ENCODE measurements around the gene TBL1XR1. TPM values are rescaled to one million over a fixed set of nuclear protein-coding genes. Genes with fewer than 3 reads are reported as not detected.
A peak's percentile ranks its signal among the peaks of the same experiment; 100 is the strongest.

Gene TBL1XR1
- total RNA-seq, 1 experiment from 2014 or later, result 175 TPM

- no peak overlapping the region for H3T11ph ChIP-seq (ENCODE audit: low read length)
- H3K27ac ChIP-seq (ENCODE audit: insufficient read length, low read depth, low read length), result no peak overlapping the region
- no peak overlapping the region for H3K56ac ChIP-seq (ENCODE audit: insufficient read length, low read depth, low read length)
- H3K4me1 Mint-ChIP-seq, result peaks cover 52 to 53% of the 10 kb centered on the region in 2 experiments
- TF ChIP-seq CTCF (conservative IDR thresholded peaks at IDR 0.05), result no peak
- H3K4me2 ChIP-seq (ENCODE audit: insufficient read depth, insufficient read length, low read length), result no peak overlapping the region
- H2AK5ac ChIP-seq (ENCODE audit: insufficient read length, low read length), result no peak overlapping the region
- H4K8ac ChIP-seq (replicated peaks; ENCODE audit: insufficient read length, low read depth, low read length), result no peak overlapping the region
- H3K4me3 Mint-ChIP-seq, result no peak overlapping the region
- no peak overlapping the region for H4K5ac ChIP-seq (ENCODE audit: insufficient read length, low read depth, low read length)
- no peak overlapping the region for H2BK15ac ChIP-seq (ENCODE audit: low read depth, low read length)
- H3K4me1 ChIP-seq (ENCODE audit: insufficient read depth, low read length), result peaks cover 5% of the 10 kb centered on the region; the same call in 1 of the 2 replicates
- H3K14ac ChIP-seq (ENCODE audit: insufficient read depth, low read length), result no peak overlapping the region
- no peak overlapping the region for H4K91ac ChIP-seq (ENCODE audit: insufficient read length, low read depth, low read length)
- H2BK20ac ChIP-seq (ENCODE audit: low read depth, low read length, poor library complexity, severe bottlenecking), result no peak overlapping the region
- H3K23me2 ChIP-seq (ENCODE audit: insufficient read length, low read depth, low read length, poor library complexity, severe bottlenecking), result no peaks in the 10 kb centered on the region
- H4K20me1 ChIP-seq (ENCODE audit: control insufficient read depth, insufficient read depth, insufficient read length), result no peaks in the 10 kb centered on the region
- peaks cover 86% of the 10 kb centered on the region; the same call in 1 of the 2 replicates for H3K79me2 ChIP-seq (ENCODE audit: insufficient read depth, low read length)
- no peaks in the 10 kb centered on the region for H3K27me3 Mint-ChIP-seq (ENCODE audit: low read depth)
- H3K27ac Mint-ChIP-seq, result peak overlapping the region in 1 of 3 experiments; percentile 28; a peak in 1 of 7 replicates
- H2AFZ ChIP-seq (ENCODE audit: low read length), result no peak overlapping the region
- no peak for DNase-seq
- H3K9me3 ChIP-seq (ENCODE audit: control insufficient read depth, low read depth, low read length), result no peaks in the 10 kb centered on the region
- H2BK12ac ChIP-seq (ENCODE audit: insufficient read length, low read depth, low read length), result no peak overlapping the region
- no peak overlapping the region for H3K4ac ChIP-seq (ENCODE audit: low read depth, low read length)
- no peaks in the 10 kb centered on the region; a peak in 1 of 5 replicates for H3K9me3 Mint-ChIP-seq
- no peak overlapping the region for H3K9ac ChIP-seq (ENCODE audit: extremely low read depth, insufficient read length, low read length)
- H3K27me3 ChIP-seq (ENCODE audit: insufficient read depth, low read length), result no peaks in the 10 kb centered on the region
- H3K79me1 ChIP-seq (ENCODE audit: insufficient read depth, low read depth, low read length, poor library complexity, severe bottlenecking), result peaks cover 2% of the 10 kb centered on the region
- H3K23ac ChIP-seq (ENCODE audit: insufficient read length, low read depth, low read length), result no peak overlapping the region
- WGBS (ENCODE audit: extremely low coverage, insufficient read length, low lambda C conversion rate), result no CpG with 5 or more reads among the region's 5 CpGs
- H3K36me3 Mint-ChIP-seq (ENCODE audit: insufficient read depth in 1 of 3, low read depth in 3 of 3), result peaks cover 0 to 11% (median 9%) of the 10 kb centered on the region in 3 experiments; a peak in 5 of 7 replicates
- H3K18ac ChIP-seq (ENCODE audit: insufficient read length, low read depth, low read length), result no peak overlapping the region
- no peak overlapping the region for H2BK5ac ChIP-seq (ENCODE audit: insufficient read length, low read length)
- no peak overlapping the region for H2BK120ac ChIP-seq (ENCODE audit: low read depth, low read length, poor library complexity, severe bottlenecking)
Observed at GRCh38 chr3:177180506-177180905, 16.8 kb downstream of the TBL1XR1 start.

Data from H9 (cell line).